Measurements from ENCODE around the gene FAM78A.

GRCh38 chr9:131240047-131240921, 36.0 kb downstream of the FAM78A start:
- TF ChIP-seq POLR2A (IDR thresholded peaks at IDR 0.05; ENCODE audit: low read length) (no peak), GATA1 (IDR thresholded peaks at IDR 0.05; ENCODE audit: low read depth, low read length) (no peak)

Measured in erythroblast (primary cell).